Hindlimb muscle (tissue), 1 donor: Measurements from ENCODE around the gene MIB2. TPM values are rescaled to one million over a fixed set of nuclear protein-coding genes. Genes with fewer than 3 reads are reported as not detected.
"Not testable (repeated sequence)": the region's sequence is repeated elsewhere in the genome, so short reads cannot be mapped to it uniquely, and the experiment has no call there.

Experiments used
- DNase-seq: peaks from one replicate; pipeline ENCODE4 v3.0.0-alpha.2; 2013
- polyA plus RNA-seq: library from polyadenylated mRNA; unstranded; fragments of 120-200 nt; gene quantifications from one replicate; pipeline ENCODE4 v1.2.1, GENCODE V29; 2013; ENCODE audit not compliant: insufficient read length

MIB2 gene
- polyA plus RNA-seq, 1 donor: 92.6 TPM

DNA sequence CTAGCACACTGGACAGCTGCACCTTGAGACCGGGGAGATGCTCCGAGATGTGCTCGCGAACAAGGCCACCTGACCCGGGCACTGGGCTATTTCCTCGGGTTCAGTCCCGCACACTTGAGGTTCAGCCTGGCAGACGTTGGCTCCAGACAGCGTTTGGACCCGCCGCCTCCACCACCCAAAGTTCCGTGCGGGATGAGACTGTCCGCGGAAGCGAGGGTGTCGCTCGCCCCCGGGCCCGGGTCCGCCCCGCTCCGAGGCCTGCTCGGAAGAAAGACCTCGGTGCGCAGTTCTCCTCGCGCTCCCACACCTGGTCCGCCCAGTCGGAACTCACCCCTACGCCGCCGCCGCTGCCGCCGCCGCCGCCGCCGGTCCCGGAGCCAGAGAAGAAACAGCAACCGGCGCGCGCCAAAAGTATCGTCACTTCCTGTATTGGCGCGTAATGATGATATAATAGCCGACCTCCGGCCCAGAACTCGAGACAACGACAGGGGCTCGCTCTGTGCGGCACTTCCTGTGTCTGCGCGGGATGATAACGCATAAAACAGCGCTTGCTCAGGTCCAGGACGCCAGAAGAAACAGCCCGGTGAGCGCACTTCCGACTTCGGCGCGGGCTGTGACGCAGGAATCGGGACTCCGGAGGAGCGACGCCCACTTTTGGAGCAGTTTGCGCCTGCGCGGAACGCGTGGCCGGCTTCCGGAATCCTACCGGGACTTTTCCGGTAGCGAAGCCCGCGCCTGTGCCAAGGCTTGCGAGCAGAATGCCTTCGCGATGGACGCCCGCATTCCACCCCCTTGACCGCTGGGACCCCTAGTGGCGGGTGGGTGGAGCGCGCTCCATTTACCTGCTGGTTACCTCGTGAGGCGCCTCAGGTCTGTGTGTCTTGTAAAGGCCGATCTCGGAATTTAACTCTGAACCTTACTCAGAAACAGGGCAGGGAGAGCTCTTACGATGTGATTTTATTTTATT, 43.6 kb downstream of the MIB2 start, which contains the start of gene CDK11B:
Gene CDK11B, minus strand, starts transcription at position 422 of the 967 bp plus-strand sequence. CDS start 1,519 bp downstream, outside the sequence.
- peak; percentile 97 for DNase-seq

DNA sequence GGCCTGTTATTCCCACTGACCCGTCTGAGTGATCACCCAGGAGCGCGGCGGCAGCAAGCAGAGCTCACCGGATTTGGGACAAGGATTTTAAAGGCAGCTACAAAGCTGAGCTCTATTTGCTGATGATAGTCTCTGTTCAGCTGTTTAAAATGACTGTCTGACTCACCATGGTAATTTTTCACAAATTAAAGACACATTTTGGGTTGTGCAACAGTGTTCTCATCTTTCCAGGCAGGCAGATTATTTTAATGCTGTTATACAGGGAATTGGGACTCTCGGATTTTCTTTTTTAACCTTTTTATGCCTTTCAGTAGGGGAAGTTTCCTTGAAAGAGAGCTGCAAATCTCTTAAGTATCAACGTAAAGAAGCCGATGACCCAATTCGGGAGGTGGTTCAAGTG, 47.1 kb downstream of the MIB2 start:
- DNase-seq: not testable (repeated sequence)

GRCh38 chr1:1662830-1663560, 47.7 kb downstream of the MIB2 start:
- DNase-seq: not testable (repeated sequence)

DNA sequence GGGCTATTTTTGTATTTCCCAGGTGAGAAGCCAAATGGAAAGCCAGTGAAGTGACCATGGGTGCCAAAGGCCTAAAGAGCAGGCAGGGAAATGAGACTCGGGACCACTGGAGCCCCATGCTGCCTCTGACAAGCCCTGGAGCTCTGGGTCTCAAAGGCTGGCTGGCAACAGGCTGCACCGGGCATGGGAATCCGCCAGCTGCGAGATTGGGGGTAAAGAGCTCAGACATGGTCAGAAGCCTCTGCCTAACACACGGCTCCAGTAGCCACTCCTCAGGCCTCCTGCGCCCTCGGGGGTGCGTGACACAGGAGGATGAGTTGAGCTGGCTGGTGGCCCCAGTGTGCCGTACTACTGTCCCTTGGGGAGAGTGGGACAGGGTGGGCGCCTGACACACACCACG, 49.0 kb downstream of the MIB2 start:
- DNase-seq: not testable (repeated sequence)

GRCh38 chr1:1664941-1665814, 49.9 kb downstream of the MIB2 start:
- no peak for DNase-seq

DNA sequence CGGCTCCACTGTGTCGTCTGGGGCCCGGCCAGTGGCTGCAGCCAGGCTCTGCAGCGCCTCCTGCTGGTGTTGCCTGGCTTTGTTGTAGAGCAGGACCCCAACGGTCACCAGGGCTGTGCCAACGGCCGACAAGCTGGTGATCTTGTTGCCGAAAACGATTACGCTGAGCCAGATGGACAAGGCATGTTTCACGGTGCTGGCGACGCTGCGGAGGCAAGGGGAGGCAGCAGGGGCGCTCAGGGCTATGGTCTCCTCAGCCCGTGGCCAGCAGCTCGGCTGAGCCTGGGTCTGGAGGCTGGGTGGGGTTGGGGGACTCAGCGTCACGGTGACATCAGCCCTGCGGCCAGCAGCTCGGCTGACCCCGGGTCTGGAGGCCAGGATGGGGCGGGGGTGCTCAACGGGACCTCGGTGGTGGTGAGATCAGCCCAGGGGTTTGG, 50.5 kb downstream of the MIB2 start:
- no peak for DNase-seq

DNA sequence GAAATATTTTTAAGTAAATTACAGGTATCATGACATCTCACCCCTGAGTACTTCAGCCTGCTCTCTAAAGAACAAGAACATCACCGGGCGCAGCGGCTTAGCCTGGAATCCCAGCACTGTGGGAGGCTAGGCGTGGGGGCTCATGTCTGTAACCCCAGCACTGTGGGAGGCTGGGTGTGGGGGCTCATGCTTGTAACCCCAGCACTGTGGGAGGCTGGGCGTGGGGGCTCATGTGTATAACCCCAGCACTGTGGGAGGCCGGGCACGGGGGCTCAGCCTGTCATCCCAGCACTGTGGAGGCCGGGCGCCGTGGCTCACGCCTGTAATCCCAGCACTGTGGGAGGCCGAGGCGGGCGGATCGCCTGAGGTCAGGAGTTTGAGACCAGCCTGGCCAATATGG, 51.2 kb downstream of the MIB2 start:
- DNase-seq: no peak

DNA sequence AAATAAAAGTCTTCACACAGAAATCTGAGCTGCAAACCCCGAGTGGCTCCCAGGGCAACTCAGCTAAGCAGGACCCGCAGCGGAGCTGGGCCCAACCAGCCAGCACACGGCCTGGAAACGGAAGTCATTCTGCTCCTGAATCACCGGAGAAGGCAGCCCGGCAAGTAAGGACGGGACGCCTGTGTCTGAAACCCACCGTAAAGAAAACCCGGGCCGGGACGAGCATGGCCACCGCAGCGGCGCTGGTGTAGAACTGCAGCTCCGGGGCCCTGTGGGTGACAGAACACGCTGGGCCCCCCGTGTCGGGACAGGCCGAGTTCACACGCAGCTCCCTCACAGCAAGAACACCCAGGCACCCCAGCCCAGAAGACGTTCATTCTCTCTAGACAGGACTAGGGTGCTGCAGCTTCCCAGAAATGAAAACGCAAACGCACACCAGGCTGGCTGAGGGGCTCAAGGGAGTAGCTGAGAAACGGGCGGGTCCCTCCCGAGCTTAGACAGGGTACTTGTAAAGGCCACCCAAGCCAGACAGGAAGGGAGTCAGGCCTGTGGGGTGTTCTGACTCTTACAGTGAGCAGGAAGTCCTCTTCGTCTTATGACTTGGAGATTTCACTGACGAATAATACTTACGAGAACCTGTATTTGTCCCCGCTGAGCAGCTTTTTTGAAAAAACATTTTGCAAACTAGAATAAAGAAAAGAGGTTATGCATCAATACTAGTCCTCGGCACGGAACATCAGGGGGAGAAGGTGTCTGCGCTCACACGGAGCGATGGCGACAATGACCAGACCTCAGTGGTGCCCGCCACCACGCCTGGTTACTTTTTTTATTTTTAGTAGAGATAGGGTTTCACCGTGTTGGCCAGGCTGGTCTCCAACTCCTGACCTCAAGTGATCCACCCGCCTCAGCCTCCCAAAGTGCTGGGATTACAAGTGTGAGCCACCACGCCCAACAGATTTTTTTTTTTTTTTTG, 54.5 kb downstream of the MIB2 start:
- DNase-seq: no peak

- DNase-seq: no peak
These were observed 55.6 kb downstream of the MIB2 start for GRCh38 chr1:1670866-1671265.

DNA sequence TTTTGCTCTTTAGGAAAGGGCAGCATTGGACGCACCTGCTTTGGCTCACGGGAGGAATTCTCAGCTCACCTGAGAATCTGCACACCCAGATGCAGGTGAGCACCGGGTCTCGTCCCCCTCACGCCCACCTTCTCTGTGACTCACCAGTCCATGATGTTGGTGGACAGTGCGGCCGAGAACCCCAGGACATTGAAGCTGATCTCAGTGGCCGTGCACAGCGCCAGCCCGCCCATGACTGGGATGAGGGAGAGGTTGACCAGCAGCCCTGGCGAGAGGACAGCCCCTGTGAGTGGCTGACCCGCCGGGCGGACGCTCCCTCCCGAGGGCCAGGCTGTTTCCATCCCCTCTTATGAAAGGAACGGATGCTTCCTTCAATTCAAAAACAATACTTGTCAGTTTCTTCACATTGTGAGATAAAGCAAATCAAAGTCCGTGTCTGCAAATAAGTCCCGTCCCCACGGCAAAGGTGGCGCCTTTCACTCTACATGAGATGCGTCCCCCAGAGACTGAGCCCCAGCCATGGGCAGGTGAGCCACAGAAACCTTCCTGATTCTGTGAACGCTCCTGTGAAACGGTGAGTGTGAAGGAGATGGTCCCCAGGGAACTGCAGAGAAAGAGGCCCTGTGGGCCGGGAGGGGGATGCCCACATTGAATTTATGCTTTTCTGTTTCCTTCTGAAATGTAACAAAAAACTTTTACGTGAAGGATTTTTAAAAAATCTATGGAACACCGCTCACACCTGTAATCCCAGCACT, 56.2 kb downstream of the MIB2 start:
- DNase-seq: no peak

- no peak for DNase-seq
These were observed 57.1 kb downstream of the MIB2 start for GRCh38 chr1:1672181-1672965.

GRCh38 chr1:1674806-1675205, 59.5 kb downstream of the MIB2 start:
- DNase-seq: not testable (repeated sequence)

DNA sequence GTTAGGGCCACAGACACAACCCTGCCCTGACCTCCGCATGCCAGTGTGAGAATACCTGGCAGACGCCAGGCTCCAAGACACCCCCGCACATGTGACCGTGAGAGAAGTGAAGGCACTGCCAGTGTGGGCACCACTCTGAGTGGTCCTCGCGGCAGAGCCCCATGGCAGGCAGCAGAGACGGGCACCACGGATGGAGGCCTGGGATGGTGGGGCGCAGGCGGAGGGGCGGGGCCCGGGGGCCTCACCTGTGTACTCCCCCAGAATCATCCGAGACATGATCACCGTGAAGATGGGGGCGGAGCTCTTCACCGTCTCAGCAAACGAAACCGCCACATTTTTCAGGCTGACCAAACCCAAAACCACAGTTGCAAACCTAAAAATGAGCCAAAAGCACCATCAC, 59.9 kb downstream of the MIB2 start:
- DNase-seq: not testable (repeated sequence)

GRCh38 chr1:1676087-1676486, 60.8 kb downstream of the MIB2 start:
- not testable (repeated sequence) for DNase-seq

DNA sequence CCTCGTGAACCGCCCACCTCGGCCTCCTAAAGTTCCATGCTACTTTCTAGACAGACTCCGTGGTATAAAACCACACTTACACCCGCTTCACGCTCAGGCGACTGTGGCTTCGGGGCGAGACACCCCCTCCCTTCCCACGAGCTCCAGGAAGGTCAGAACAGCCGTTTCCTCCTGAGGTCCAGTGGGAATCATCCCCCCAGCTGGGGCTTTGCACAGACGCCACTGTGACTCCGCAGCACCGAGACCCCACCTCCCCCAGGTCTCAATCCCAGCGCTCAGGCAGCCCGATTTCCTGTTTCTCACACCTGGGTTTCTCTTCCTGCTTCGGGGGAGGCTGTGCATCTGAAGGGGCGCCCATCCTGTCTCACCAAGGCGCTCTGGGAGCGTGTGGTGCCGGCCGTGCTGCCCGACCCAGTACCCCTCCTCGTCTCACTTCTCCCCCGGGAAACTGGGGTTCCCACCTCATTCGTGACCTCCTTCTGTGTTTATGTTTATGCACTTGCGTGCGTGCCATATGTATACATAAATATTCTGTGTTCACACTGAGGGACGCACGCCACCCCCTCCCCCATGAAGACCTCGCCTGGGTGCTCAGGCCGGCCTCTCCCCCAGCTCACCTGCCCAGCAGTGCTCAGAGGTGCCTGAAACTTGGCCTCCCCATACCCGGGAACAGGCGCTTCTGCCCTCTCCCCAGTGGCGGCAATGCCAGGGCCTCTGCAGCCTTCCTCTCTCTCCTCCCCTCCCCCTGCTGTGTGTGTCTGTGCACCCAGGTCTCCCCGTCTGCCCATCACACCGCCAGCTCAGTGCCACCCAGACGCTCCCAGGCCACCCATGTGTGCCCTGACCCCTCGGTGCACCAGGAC, 62.6 kb downstream of the MIB2 start:
- no peak for DNase-seq

DNA sequence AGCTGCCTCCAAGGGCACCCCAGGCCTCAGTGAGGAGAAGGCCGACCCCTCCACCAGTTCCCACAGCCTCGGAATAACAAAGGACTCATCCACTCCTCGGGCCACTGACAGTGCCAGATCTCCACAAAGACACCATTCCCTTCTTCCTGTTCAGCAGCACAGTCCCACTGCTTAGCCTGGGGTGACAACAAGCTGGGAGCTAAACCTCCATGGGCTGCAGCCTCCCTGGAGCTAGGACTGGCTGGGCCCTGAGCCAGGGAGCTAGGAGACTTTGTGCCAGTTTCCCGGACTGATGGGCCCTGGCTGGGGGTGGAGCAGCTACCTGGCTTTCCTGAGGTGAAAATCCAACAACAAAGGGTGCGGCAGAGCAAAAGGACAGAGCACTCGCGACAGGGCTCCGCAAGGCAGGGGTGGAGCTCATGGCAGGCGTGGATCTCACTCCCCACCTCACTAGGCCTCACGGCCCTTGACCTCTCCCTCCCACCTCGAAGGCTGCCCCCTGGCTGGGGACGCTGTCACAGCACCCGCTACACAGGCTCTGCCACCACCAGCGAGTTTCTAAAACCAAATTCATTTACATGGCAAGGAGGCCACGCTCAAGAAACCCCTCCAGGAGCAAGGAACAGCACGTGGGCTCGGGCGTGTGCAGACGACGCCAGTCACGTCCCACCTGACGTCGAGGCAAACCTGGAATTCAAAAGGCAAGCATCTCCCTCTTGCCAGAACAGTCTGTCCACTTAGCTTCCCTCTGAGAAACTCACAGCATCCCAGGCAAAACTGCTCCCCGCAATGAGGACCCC, 63.5 kb downstream of the MIB2 start:
- no peak for DNase-seq
